GM12801 (cell line): ENCODE measurements around the gene GJA1.

Experiments used
- TF ChIP-seq, protein P1 (sequence below): IDR thresholded peaks from one replicate; pipeline ENCODE4 v1.5.1; 2011; ENCODE audit warnings: control low read depth; ENCODE audit not compliant: insufficient read length; ENCODE audit errors: extremely low read depth

Gene GJA1

DNA sequence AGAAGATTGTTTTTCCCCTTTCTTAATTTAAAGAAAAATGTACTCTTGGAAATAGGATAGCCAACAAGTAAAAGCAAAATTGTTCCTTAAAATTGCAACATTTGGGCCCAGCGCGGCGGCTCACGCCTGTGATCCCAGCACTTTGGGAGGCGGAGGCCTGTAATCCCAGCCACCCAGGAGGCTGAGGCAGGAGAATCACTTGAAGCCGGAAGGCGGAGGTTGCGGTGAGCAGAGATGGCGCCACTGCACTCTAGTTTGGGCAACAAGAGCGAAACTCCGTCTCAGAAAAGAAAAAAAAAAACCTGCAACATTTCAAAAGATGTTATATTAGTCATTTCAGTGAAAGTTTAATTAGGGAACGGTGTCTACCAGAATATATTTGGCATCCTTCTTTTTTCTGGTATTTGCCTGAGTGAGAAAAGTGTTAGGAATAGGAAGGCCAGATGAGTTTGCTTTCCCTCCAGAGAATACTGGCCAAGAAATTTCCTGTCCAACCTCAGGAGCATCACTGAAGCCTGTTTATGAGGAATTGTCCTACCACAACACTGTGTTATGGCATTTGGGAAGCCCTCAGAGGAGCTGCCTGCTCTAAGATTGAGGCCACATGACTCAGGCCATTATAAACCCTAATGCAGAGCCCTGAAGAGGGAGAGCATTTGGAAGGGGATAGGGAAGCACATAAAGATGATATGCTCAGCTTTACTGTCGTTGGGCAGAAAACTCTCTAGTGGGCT lies 1.2 kb upstream of the GJA1 start:
- TF ChIP-seq, protein P1, sequence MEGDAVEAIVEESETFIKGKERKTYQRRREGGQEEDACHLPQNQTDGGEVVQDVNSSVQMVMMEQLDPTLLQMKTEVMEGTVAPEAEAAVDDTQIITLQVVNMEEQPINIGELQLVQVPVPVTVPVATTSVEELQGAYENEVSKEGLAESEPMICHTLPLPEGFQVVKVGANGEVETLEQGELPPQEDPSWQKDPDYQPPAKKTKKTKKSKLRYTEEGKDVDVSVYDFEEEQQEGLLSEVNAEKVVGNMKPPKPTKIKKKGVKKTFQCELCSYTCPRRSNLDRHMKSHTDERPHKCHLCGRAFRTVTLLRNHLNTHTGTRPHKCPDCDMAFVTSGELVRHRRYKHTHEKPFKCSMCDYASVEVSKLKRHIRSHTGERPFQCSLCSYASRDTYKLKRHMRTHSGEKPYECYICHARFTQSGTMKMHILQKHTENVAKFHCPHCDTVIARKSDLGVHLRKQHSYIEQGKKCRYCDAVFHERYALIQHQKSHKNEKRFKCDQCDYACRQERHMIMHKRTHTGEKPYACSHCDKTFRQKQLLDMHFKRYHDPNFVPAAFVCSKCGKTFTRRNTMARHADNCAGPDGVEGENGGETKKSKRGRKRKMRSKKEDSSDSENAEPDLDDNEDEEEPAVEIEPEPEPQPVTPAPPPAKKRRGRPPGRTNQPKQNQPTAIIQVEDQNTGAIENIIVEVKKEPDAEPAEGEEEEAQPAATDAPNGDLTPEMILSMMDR, result no peak

DNA sequence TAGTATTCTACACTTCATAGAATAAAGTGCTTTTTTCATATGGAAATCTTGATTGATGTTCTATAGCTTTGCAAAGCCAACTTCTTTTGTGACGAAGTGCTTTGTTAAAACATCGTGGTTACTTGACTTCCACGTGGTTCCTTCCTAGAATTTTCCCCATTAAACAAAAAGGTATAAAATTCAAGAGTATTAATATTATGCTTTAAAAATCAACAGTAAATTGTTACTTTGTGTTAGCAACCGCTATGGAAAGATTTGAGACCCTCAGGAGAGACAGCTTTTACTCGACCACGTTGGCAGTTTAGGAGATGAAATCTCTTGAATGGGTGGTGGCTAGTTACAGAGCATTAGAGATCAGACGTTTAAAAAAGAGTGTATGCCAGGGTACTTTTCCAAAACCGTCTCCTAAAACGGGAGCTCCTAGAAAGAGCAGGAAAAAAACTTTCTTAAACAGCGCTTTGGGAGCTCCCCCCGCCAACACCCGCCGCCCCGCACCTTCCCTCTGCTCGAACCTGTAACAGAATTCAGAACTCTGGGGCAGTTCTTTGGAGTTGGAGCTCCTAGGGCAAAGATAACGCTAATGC lies 920 bp downstream of the GJA1 start:
- TF ChIP-seq, protein P1, result no peak

DNA sequence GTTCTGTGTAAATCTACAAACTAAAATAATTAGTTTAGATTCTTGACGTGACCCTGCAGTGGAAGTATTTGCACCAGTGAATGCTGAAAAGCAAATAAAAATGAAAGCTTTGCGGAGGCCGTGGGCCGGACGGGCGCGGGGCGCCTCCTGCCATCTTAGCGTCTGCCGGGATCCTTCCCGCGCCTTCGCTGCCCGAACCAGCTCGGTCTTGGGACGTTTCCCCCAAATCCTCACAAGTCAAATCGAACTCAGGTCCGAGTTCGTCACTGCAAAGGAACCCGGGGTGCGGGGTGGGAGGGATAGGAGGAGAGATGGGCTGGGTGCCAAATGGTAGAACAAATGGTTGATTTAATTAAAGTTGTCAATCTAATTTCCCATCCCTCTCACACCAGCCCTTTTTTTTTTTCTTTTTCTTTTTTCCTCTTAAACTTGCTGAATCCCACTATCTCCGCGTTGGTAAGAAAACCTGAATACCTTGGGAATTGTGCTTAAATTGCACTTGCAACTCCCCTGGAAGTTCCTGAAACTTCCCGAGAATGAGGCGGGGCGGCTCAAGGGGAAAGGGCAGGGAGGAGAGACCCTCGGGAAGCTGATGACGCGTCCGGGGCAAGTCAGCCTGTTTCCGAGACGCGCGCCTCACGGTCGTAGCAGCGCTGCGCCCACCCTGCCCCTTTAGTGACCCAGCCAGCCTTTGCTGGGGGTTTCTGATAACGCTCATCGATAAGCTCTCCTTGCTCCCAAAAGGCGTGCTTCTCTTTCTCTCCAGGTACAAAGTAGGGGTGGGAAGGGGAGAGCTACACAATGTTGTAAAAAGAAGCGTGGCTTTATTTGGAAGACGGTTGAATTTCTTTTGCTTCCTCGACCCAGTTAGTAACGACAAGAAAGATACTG lies 1.8 kb downstream of the GJA1 start:
- TF ChIP-seq, protein P1, result no peak

DNA sequence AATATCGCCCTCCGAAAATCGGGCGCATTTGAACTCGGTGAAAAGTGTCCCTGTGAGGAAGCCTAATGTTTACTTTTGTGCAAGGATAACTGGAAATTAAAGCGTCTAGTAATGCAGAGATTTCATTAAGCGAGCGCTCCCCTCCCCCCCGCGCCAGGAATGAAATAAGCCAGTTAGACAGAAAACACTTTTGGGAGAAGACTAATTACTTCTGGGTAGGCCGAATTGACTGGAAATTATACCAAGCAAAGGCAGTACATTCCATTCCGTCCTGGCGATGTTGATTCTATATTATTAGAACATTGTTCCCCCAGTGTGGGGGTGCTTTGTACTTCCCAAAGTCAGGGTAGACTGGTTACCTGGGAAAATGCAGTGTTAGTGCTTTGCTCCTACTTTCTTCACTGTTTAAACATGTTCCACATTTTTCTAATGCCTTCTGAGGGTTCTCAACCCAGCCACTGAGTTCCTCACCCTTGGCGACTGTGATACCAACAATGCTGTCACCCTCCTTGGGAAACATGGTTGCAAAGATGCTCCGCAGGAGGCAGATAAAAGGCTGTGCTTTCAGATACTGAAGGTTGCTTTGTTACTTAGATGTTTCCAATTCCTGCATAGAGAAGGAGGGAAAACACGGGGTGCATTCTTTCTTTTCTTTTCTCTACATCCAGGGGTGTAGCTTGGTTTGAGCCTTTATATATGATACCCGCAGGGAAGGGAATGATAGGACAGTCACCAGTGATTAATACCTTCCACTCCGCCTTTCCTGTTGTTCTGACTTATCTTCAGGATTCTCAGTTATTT lies 2.6 kb downstream of the GJA1 start:
- TF ChIP-seq, protein P1, result no peak

DNA sequence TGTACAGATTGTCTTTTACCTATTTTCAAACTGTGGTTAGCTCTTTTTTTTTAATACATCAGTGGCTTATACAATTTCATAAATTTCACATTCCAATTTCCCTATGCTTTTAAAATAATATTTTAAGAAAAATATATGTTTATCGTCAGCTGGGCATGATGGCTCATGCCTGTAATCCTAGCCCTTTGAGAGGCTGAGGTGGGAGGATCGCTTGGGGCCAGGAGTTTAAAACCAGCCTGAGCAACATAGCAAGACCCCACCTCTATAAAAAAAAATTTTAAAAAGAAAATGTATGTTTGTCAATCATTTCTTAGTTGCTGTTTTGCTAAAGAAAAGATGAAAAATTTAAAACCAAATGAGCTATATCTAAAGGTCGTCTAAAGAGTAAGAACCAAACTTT lies 3.4 kb downstream of the GJA1 start:
- TF ChIP-seq, protein P1, result no peak

DNA sequence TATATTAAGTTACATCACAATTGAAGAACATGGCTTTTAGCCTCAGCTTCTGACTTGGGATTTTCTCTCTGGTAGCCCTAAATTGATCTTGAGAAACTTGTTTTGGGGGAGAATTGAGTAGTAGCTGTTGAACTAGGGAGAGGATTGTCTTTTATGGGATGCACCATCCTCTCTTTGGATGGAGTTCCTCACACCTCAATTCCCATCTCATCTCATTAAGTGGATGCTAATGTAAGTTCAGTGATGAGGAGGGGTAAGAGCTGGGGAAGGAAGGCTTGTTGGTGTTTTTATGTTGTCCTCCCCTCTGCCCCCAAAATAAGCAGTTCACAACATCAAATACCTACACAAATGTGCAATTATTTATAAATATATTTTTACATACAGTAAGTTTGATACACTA lies 4.0 kb downstream of the GJA1 start:
- TF ChIP-seq, protein P1, result no peak

DNA sequence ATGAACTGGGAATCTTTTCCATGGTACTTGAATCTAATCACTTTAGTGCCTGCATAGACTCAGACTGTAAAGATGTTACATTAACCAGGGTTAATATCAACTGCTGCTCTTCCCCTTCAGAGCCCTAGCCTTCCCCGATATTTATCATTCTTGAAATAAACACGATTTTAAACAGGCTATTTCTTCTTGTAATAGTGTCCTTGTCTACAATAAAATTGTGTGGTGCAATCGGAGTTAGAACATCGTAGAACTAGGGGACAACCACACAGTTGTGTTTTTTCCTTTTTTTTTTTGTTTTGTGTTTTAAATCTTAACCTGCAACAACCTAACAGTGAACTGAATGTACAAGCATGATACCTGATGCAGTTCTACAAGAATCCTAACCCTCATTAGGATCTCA lies 4.5 kb downstream of the GJA1 start:
- TF ChIP-seq, protein P1, result no peak
